ENCODE results near the gene SERPINB11. TPM values are rescaled to one million over a fixed set of nuclear protein-coding genes. Genes with fewer than 3 reads are reported as not detected.

SERPINB11 gene
- total and polyA plus RNA-seq, 2 donors (not counting 1 experiment from before 2014, with no cell fraction given) = not detected

GRCh38 chr18:63736876-63737275, 34.1 kb downstream of the SERPINB11 start:
- Histone ChIP-seq H3K27ac (ENCODE audit: low read length in 2 of 2) (no peak overlapping the region), H4K20me1 (ENCODE audit: control insufficient read depth, insufficient read depth, low read length, poor library complexity, severe bottlenecking) (no peaks in the 10 kb centered on the region), H3K9me3 (ENCODE audit: control extremely low read depth in 1 of 3, control insufficient read depth in 2 of 3, insufficient read depth in 1 of 3, low read length in 2 of 3) (no peaks in the 10 kb centered on the region), H3K27me3 (replicated peaks in 1 of 4; ENCODE audit: control extremely low read depth in 1 of 4, control insufficient read depth in 3 of 4, insufficient read depth in 4 of 4, low read length in 3 of 4) (no peaks in the 10 kb centered on the region), H3K4me2 (replicated peaks; ENCODE audit: low read depth, low read length, poor library complexity, severe bottlenecking) (no peak overlapping the region), H2AFZ (ENCODE audit: insufficient read depth, low read depth, low read length, poor library complexity, severe bottlenecking) (no peak overlapping the region), H3K79me2 (ENCODE audit: control insufficient read depth, insufficient read depth, low read length) (no peaks in the 10 kb centered on the region), H3K36me3 (replicated peaks in 1 of 2; ENCODE audit: control extremely low read depth in 1 of 2, control insufficient read depth in 1 of 2, extremely low read depth in 1 of 2, insufficient read depth in 2 of 2, low read length in 1 of 2) (no peaks in the 10 kb centered on the region), H3K9ac (ENCODE audit: low read length) (no peak overlapping the region), H3K4me3 (ENCODE audit: control extremely low read depth in 1 of 5, extremely low read depth in 1 of 5, insufficient read depth in 1 of 5, low read depth in 2 of 5, low read length in 4 of 5) (no peak overlapping the region), H3K4me1 (ENCODE audit: control insufficient read depth in 2 of 2, insufficient read depth in 2 of 2, low read length in 2 of 2) (no peaks in the 10 kb centered on the region)
- TF ChIP-seq EZH2 (IDR thresholded peaks at IDR 0.05; ENCODE audit: borderline replicate concordance, insufficient read depth, low read depth, low read length, poor library complexity, severe bottlenecking) (no peak), CTCF (IDR thresholded peaks at IDR 0.05) (no peak)
- ChIA-PET POLR2A (no interaction called here), CTCF (no interaction called here)
- Mint-ChIP-seq H3K27me3 (no peaks in the 10 kb centered on the region), H3K27ac (no peak overlapping the region), H3K9me3 (ENCODE audit: insufficient read depth) (peaks cover 3% of the 10 kb centered on the region), H3K4me1 (no peaks in the 10 kb centered on the region), H3K4me3 (no peak overlapping the region)
- DNase-seq = no peak
- intact Hi-C loops (cut with micrococcal nuclease) = no loop called here
- ATAC-seq (ENCODE audit: low read depth) = no peak

- Histone ChIP-seq H3K4me1 (ENCODE audit: control insufficient read depth in 2 of 2, insufficient read depth in 2 of 2, low read length in 2 of 2) (no peaks in the 10 kb centered on the region), H2AFZ (ENCODE audit: insufficient read depth, low read depth, low read length, poor library complexity, severe bottlenecking) (no peak overlapping the region), H3K4me3 (ENCODE audit: control extremely low read depth in 1 of 5, extremely low read depth in 1 of 5, insufficient read depth in 1 of 5, low read depth in 2 of 5, low read length in 4 of 5) (no peak overlapping the region), H3K79me2 (ENCODE audit: control insufficient read depth, insufficient read depth, low read length) (no peaks in the 10 kb centered on the region), H3K9ac (ENCODE audit: low read length) (no peak overlapping the region), H4K20me1 (ENCODE audit: control insufficient read depth, insufficient read depth, low read length, poor library complexity, severe bottlenecking) (no peaks in the 10 kb centered on the region), H3K27me3 (replicated peaks in 1 of 4; ENCODE audit: control extremely low read depth in 1 of 4, control insufficient read depth in 3 of 4, insufficient read depth in 4 of 4, low read length in 3 of 4) (no peaks in the 10 kb centered on the region), H3K36me3 (replicated peaks in 1 of 2; ENCODE audit: control extremely low read depth in 1 of 2, control insufficient read depth in 1 of 2, extremely low read depth in 1 of 2, insufficient read depth in 2 of 2, low read length in 1 of 2) (no peaks in the 10 kb centered on the region), H3K9me3 (ENCODE audit: control extremely low read depth in 1 of 3, control insufficient read depth in 2 of 3, insufficient read depth in 1 of 3, low read length in 2 of 3) (no peaks in the 10 kb centered on the region), H3K4me2 (replicated peaks; ENCODE audit: low read depth, low read length, poor library complexity, severe bottlenecking) (no peak overlapping the region), H3K27ac (ENCODE audit: low read length in 2 of 2) (no peak overlapping the region)
- no peak for TF ChIP-seq CTCF (IDR thresholded peaks at IDR 0.05)
- TF ChIP-seq EZH2 (IDR thresholded peaks at IDR 0.05; ENCODE audit: borderline replicate concordance, insufficient read depth, low read depth, low read length, poor library complexity, severe bottlenecking) = no peak
- POLR2A ChIA-PET = no interaction called here
- H3K4me3 Mint-ChIP-seq = no peak overlapping the region
- 100% methylated on average over 2 of the region's 4 CpGs for WGBS (ENCODE audit: insufficient coverage)
- no peaks in the 10 kb centered on the region for H3K4me1 Mint-ChIP-seq
- H3K27ac Mint-ChIP-seq = no peak overlapping the region
- no peak for ATAC-seq (ENCODE audit: low read depth)
- intact Hi-C loops (cut with micrococcal nuclease) = no loop called here
- H3K27me3 Mint-ChIP-seq = no peaks in the 10 kb centered on the region
- CTCF ChIA-PET = interaction anchor here (0.6 kb wide), 1 partner anchor 17 kb away, joined by 3 read pairs; no protein-coding TSS in a partner anchor
- H3K9me3 Mint-ChIP-seq (ENCODE audit: insufficient read depth) = no peaks in the 10 kb centered on the region
- no peak for DNase-seq
These were observed 39.0 kb downstream of the SERPINB11 start for GRCh38 chr18:63741769-63742168.

Data from B cell (primary cell).